ENCODE data around the gene LRRC71. TPM values are rescaled to one million over a fixed set of nuclear protein-coding genes. Genes with fewer than 3 reads are reported as not detected.

LRRC71 gene
- total and polyA plus RNA-seq, 10 of the 15 experiments (the other 5 are each of a cell fraction or from before 2014, with no cell fraction given), result not detected

DNA sequence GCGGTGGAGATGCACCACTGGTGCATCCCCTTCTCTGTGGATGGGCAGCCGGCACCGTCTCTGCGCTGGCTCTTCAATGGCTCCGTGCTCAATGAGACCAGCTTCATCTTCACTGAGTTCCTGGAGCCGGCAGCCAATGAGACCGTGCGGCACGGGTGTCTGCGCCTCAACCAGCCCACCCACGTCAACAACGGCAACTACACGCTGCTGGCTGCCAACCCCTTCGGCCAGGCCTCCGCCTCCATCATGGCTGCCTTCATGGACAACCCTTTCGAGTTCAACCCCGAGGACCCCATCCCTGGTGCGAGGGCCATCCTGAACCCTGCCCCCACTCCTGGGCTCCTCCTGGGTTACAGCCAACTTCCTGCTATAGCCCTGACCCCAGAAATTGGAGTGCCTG, 46.8 kb upstream of the LRRC71 start:
- Histone ChIP-seq H4K20me1 (ENCODE audit: control insufficient read depth, insufficient read depth) (no peaks in the 10 kb centered on the region), H3K9ac (ENCODE audit: control insufficient read depth, insufficient read depth, low read length) (no peak overlapping the region), H2AFZ (ENCODE audit: control insufficient read depth, low read depth, low read length) (no peak overlapping the region), H3K4me3 (no peak overlapping the region), H3K9me3 (replicated peaks; ENCODE audit: control insufficient read depth, insufficient read depth, low read length) (no peaks in the 10 kb centered on the region), H3K36me3 (ENCODE audit: control insufficient read depth in 2 of 2, insufficient read depth in 2 of 2, low read length in 1 of 2) (no peaks in the 10 kb centered on the region), H3K27ac (ENCODE audit: control insufficient read depth, insufficient read depth) (no peak overlapping the region), H3K4me2 (ENCODE audit: control insufficient read depth, insufficient read depth) (no peak overlapping the region), H3K27me3 (replicated peaks in 1 of 2; ENCODE audit: control insufficient read depth in 2 of 2, insufficient read depth in 2 of 2, low read length in 1 of 2) (peaks cover 0 to 7% of the 10 kb centered on the region in 2 experiments; a peak in 3 of 4 replicates), H3K79me2 (ENCODE audit: control insufficient read depth, insufficient read depth, low read length) (no peaks in the 10 kb centered on the region), H3K4me1 (ENCODE audit: control insufficient read depth, insufficient read depth, low read length) (no peaks in the 10 kb centered on the region)
- SMC1A ChIA-PET (ENCODE audit: uncharacterized antibody, unreplicated experiment), result no interaction called here
- POLR2A ChIA-PET, result no interaction called here
- no peak for FAIRE-seq
- no peak for DNase-seq (ENCODE audit: low read depth, low spot score)
- ATAC-seq, result no peak
- RAD21 ChIA-PET (ENCODE audit: unreplicated experiment), result interaction anchor here (0.7 kb wide), 1 partner anchor 35 kb away, joined by 3 read pairs; no protein-coding TSS in a partner anchor
- in situ Hi-C loops (cut with MboI), result no loop called here
- BruUV-seq (replicated peaks), result no TSS peak
- CTCF ChIA-PET, result interaction anchor here (0.9 to 2.3 kb wide), 3 partner anchors 14 to 35 kb away, joined by 4 to 6 read pairs (median 6); no protein-coding TSS in a partner anchor
- intact Hi-C loops (cut with micrococcal nuclease; ENCODE audit: unreplicated experiment), result no loop called here
- 58% methylated on average over 18 of the region's 18 CpGs for WGBS (ENCODE audit: insufficient coverage, insufficient replicate concordance, low lambda C conversion rate, missing lambda C conversion rate)
- TF ChIP-seq MYC (IDR thresholded peaks at IDR 0.05; ENCODE audit: insufficient read depth, insufficient read length, insufficient replicate concordance, low read length, severe bottlenecking) (no peak), MEF2A (IDR thresholded peaks at IDR 0.05; ENCODE audit: insufficient read depth, low read depth, low read length) (no peak), HSF1 (IDR thresholded peaks at IDR 0.05; ENCODE audit: low read depth, low read length) (no peak), KDM1A (IDR thresholded peaks at IDR 0.05; ENCODE audit: borderline replicate concordance) (no peak), CBX5 (IDR thresholded peaks at IDR 0.05; ENCODE audit: low read depth) (no peak), SKIL (IDR thresholded peaks at IDR 0.05; ENCODE audit: low read depth, poor library complexity, severe bottlenecking) (no peak), ZNF274 (IDR thresholded peaks at IDR 0.05; ENCODE audit: insufficient read depth, insufficient read length) (no peak), JUNB (IDR thresholded peaks at IDR 0.05) (no peak), KLF5 (IDR thresholded peaks at IDR 0.05; ENCODE audit: partially characterized antibody) (no peak), PAX5 (IDR thresholded peaks at IDR 0.05; ENCODE audit: borderline replicate concordance, low read depth, low read length) (no peak), SPI1 (IDR thresholded peaks at IDR 0.05; ENCODE audit: borderline replicate concordance, insufficient read depth, low read depth, low read length) (no peak), HDAC2 (IDR thresholded peaks at IDR 0.05) (no peak), EED (IDR thresholded peaks at IDR 0.05; ENCODE audit: low read depth) (no peak)
- TF ChIP-seq, protein P1, sequence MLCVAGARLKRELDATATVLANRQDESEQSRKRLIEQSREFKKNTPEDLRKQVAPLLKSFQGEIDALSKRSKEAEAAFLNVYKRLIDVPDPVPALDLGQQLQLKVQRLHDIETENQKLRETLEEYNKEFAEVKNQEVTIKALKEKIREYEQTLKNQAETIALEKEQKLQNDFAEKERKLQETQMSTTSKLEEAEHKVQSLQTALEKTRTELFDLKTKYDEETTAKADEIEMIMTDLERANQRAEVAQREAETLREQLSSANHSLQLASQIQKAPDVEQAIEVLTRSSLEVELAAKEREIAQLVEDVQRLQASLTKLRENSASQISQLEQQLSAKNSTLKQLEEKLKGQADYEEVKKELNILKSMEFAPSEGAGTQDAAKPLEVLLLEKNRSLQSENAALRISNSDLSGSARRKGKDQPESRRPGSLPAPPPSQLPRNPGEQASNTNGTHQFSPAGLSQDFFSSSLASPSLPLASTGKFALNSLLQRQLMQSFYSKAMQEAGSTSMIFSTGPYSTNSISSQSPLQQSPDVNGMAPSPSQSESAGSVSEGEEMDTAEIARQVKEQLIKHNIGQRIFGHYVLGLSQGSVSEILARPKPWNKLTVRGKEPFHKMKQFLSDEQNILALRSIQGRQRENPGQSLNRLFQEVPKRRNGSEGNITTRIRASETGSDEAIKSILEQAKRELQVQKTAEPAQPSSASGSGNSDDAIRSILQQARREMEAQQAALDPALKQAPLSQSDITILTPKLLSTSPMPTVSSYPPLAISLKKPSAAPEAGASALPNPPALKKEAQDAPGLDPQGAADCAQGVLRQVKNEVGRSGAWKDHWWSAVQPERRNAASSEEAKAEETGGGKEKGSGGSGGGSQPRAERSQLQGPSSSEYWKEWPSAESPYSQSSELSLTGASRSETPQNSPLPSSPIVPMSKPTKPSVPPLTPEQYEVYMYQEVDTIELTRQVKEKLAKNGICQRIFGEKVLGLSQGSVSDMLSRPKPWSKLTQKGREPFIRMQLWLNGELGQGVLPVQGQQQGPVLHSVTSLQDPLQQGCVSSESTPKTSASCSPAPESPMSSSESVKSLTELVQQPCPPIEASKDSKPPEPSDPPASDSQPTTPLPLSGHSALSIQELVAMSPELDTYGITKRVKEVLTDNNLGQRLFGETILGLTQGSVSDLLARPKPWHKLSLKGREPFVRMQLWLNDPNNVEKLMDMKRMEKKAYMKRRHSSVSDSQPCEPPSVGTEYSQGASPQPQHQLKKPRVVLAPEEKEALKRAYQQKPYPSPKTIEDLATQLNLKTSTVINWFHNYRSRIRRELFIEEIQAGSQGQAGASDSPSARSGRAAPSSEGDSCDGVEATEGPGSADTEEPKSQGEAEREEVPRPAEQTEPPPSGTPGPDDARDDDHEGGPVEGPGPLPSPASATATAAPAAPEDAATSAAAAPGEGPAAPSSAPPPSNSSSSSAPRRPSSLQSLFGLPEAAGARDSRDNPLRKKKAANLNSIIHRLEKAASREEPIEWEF (IDR thresholded peaks at IDR 0.05; ENCODE audit: insufficient replicate concordance, low read depth, low read length), result no peak

Data from GM12878 (cell line).